PC-3 (cell line): ENCODE results near the gene REN.

Experiments
- CTCF ChIP-seq: fragments of 300-600 bp; sonication (generic); conservative IDR thresholded peaks from 2 replicates; pipeline ENCODE4 v1.5.1; 2017; ENCODE audit warnings: antibody characterized with exemption, low read depth, mild to moderate bottlenecking, low read length
- EZH2phosphoT487 ChIP-seq: fragments of 300-600 bp; sonication (generic); IDR thresholded peaks from 2 replicates; pipeline ENCODE4 v1.6.1; 2018; ENCODE audit warnings: mild to moderate bottlenecking, antibody characterized with exemption, low read length, borderline replicate concordance

- TF ChIP-seq CTCF (no peak), EZH2phosphoT487 (no peak)
These were observed 57.6 kb downstream of the REN start for GRCh38 chr1:204108312-204109141.
